ENCODE results near the gene BRICD5. TPM values are rescaled to one million over a fixed set of nuclear protein-coding genes. Genes with fewer than 3 reads are reported as not detected.

Gene BRICD5
- total RNA-seq, 4 donors from 2014 or later, result 1.2 to 6.8 (median 5.7) TPM

DNA sequence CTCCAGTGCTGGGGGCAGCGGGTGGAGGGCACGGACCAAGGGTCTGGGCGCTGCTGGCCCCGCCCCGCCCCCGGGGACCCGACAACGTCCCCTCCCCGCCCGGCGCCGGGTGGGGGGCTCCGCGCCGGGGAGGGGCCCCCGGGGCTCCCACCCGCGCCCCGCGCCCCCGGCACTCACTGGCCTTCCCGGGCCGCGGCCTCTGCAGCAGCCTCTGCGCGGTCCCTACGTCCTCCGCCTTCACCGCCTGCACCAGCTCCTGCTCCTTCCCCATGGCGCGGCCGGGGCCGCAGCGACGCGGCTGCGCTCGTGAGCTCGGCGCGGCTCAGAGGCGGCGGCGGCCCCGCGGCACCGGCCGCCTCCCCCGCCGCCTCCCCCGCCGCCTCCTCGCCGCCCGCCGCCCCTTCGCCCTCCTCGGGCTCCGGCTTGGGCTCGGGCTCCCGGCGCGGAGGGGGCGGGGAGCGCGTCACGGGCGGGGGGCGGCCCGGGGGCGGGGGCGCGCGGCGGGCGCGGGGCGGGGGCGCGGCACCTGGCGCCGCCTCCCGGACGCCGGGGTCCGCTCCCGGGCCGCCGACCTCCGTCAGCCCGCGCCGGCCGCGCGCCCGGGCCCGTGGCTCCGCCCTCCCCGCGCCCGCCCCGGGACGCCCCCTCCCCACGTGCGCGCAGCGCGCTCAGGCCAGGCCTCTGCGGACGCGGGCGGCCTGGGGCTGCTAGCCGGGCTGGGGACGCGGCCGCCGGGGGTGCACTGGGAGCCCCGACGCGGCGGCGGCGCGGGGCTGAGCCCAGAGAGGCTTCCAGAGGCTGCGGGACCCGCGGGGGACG, 14.3 kb downstream of the BRICD5 start, which contains the start of gene CASKIN1:
Gene CASKIN1, minus strand, starts transcription at position 444 of the 819 bp plus-strand sequence. Its CDS starts 173 bp downstream, at position 271.
- intact Hi-C loops (cut with DNase I), result no loop called here
- WGBS, result no CpG with 5 or more reads among the region's 129 CpGs
- Histone ChIP-seq H3K4me3 (peak within 1 kb of the TSS; percentile 52 to 64 (median 52)), H3K27me3 (peaks cover 8 to 56% (median 22%) of the 10 kb centered on the region in 4 donors), H3K36me3 (no peaks in the 10 kb centered on the region), H3K27ac (replicated peaks in 1 of 4) (no peak within 1 kb of the TSS), H3K9me3 (no peaks in the 10 kb centered on the region), H3K4me1 (peaks cover 9 to 28% (median 21%) of the 10 kb centered on the region in 4 donors)
- TF ChIP-seq, protein P1, sequence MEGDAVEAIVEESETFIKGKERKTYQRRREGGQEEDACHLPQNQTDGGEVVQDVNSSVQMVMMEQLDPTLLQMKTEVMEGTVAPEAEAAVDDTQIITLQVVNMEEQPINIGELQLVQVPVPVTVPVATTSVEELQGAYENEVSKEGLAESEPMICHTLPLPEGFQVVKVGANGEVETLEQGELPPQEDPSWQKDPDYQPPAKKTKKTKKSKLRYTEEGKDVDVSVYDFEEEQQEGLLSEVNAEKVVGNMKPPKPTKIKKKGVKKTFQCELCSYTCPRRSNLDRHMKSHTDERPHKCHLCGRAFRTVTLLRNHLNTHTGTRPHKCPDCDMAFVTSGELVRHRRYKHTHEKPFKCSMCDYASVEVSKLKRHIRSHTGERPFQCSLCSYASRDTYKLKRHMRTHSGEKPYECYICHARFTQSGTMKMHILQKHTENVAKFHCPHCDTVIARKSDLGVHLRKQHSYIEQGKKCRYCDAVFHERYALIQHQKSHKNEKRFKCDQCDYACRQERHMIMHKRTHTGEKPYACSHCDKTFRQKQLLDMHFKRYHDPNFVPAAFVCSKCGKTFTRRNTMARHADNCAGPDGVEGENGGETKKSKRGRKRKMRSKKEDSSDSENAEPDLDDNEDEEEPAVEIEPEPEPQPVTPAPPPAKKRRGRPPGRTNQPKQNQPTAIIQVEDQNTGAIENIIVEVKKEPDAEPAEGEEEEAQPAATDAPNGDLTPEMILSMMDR (IDR thresholded peaks at IDR 0.05), result no peak
- TF ChIP-seq POLR2A (IDR thresholded peaks at IDR 0.05; ENCODE audit: low read depth) (no peak), EP300 (IDR thresholded peaks at IDR 0.05) (no peak), POLR2AphosphoS5 (IDR thresholded peaks at IDR 0.05) (no peak)
- DNase-seq (ENCODE audit: extremely low spot score), result no peak

DNA sequence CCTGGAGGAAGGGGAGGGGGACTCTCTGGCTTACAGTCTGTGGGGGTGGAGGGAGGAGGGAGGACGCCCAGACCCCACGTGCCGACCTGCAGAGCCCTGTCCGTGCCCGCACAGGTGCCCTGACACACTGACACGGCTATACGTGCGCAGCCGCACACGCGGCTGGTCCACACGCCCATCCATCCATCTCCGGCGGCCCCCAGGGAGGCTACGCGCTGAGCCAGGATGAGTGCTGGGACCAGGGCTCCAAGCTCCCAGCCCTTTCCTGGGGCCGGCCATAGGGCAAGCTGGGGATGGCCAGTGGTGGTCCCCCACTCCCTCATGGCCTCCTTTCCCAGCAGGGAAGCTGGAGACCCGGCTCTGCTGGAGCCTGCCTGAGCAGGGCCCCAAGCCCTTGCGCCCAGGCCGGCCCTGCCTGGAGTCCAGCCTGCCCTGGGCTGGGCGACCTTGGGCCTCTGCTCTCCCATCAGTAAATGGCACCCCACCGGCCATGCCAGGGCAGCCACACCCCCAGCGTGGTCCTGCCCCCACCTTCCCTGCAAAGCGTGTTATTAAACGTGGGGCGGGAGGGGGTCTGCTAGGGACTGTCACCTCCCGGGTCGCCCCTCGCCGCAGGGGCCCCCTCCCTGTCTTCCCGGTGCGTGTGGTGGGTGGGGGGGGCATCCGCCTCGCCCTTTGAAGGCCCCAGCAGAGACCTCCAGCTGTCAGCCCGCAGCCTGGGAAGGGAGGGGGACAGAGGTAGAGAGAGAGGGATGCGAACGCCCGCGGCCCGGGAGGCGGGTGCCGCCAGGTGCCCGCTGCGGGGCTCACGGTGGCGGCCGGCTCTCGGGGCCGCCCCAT, 15.1 kb downstream of the BRICD5 start:
- TF ChIP-seq EP300 (IDR thresholded peaks at IDR 0.05) (no peak), POLR2AphosphoS5 (IDR thresholded peaks at IDR 0.05) (no peak), POLR2A (IDR thresholded peaks at IDR 0.05; ENCODE audit: low read depth) (no peak)
- TF ChIP-seq, protein P1 (IDR thresholded peaks at IDR 0.05), result no peak
- intact Hi-C loops (cut with DNase I), result no loop called here
- H3K27ac ChIP-seq (replicated peaks in 1 of 4), result no peak overlapping the region
- peaks cover 9 to 28% (median 21%) of the 10 kb centered on the region in 4 donors for H3K4me1 ChIP-seq
- H3K27me3 ChIP-seq, result peaks cover 8 to 56% (median 22%) of the 10 kb centered on the region in 4 donors
- peak overlapping the region; percentile 52 to 64 (median 52) for H3K4me3 ChIP-seq
- DNase-seq (ENCODE audit: extremely low spot score), result no peak
- no peaks in the 10 kb centered on the region for H3K9me3 ChIP-seq
- WGBS, result 8% methylated on average over 11 of the region's 49 CpGs
- no peaks in the 10 kb centered on the region for H3K36me3 ChIP-seq

DNA sequence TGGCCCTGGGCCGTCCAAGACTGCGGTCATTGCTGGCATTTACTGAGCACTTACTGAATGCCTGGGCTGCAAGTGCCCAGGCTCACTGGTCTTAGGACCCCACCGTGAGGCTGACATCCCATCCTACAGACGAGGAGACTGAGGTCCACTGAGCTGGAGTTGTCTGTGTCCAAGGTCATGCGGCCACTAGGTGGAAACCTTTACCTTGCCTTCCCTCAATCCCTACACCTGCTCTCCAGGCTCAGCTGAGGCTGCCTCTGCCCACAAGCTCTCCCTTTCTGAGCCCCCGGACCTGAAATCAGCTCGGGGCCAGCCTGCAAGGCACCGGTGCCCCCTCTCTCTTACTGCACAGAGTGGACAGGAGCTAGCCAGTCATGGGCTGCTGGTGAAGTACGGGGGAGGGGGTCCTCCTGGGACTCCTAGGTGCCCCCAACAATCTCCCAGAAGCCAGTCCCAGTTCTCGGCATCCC, 15.8 kb downstream of the BRICD5 start:
- no peak for DNase-seq (ENCODE audit: extremely low spot score)
- TF ChIP-seq POLR2A (IDR thresholded peaks at IDR 0.05; ENCODE audit: low read depth) (no peak), EP300 (IDR thresholded peaks at IDR 0.05) (no peak), POLR2AphosphoS5 (IDR thresholded peaks at IDR 0.05) (no peak)
- TF ChIP-seq, protein P1 (IDR thresholded peaks at IDR 0.05), result peak in 2 of 3 experiments; percentile 13 to 37
- no peaks in the 10 kb centered on the region for H3K36me3 ChIP-seq
- no peaks in the 10 kb centered on the region for H3K9me3 ChIP-seq
- intact Hi-C loops (cut with DNase I), result no loop called here
- peaks cover 9 to 28% (median 21%) of the 10 kb centered on the region in 4 donors for H3K4me1 ChIP-seq
- peak overlapping the region in 1 of 4 donors; percentile 53 for H3K4me3 ChIP-seq
- H3K27ac ChIP-seq (replicated peaks in 1 of 4), result no peak overlapping the region
- 30% methylated on average over 6 of the region's 10 CpGs for WGBS
- peaks cover 8 to 56% (median 22%) of the 10 kb centered on the region in 4 donors for H3K27me3 ChIP-seq

DNA sequence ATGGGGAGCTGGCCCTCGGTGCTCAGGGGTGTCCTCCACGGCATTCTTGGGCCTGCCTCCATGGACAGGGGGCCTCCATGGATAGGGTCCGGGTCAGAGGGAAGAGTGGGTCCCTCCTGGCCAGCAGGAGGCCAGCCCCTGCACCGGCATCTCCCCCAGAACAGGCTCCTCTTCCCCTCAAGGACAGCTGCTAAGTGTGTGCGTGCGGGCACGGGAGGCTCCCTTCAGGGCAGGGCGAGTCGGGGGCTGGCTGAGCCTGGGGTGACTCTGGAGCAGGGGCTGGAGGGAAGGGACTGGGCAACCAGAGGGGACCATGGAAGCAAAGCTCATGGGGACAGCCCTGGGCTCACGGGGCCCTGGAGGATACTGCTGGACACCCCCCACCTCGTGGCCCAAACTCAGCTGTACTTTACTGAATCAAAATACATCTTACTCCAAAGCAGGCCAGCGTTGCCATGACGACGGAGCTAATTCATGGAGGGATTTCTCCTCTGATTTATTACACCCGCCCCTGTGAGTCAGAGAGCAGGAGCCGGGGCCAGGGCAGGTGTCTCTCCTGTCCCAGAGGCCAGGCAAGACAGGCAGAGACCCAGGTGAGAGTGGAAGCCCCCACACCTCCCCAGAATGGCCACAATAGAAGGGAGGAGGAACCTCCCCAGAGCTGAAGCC, 16.4 kb downstream of the BRICD5 start:
- H3K4me3 ChIP-seq, result no peak overlapping the region
- H3K36me3 ChIP-seq, result no peaks in the 10 kb centered on the region
- WGBS, result 63% methylated on average over 10 of the region's 16 CpGs
- TF ChIP-seq, protein P1 (IDR thresholded peaks at IDR 0.05), result no peak
- TF ChIP-seq POLR2A (IDR thresholded peaks at IDR 0.05; ENCODE audit: low read depth) (no peak), POLR2AphosphoS5 (IDR thresholded peaks at IDR 0.05) (no peak), EP300 (IDR thresholded peaks at IDR 0.05) (no peak)
- no peak overlapping the region for H3K27ac ChIP-seq (replicated peaks in 1 of 4)
- peaks cover 9 to 28% (median 21%) of the 10 kb centered on the region in 4 donors for H3K4me1 ChIP-seq
- H3K27me3 ChIP-seq, result peaks cover 8 to 56% (median 22%) of the 10 kb centered on the region in 4 donors
- DNase-seq (ENCODE audit: extremely low spot score), result no peak
- intact Hi-C loops (cut with DNase I), result no loop called here
- no peaks in the 10 kb centered on the region for H3K9me3 ChIP-seq
